DOHH2 (cell line): ENCODE measurements around the gene RAMP1.

Experiments used
- EZH2phosphoT487 ChIP-seq: fragments of 200-600 bp; sonication (generic); IDR thresholded peaks from 2 replicates; pipeline ENCODE4 v1.6.1; 2017; ENCODE audit warnings: borderline replicate concordance, mild to moderate bottlenecking, antibody characterized with exemption, low read length, moderate library complexity, mixed read lengths
- TF ChIP-seq, protein P1 (sequence below): fragments of 200-600 bp; sonication (generic); IDR thresholded peaks from one replicate; pipeline ENCODE4 v1.5.1; 2014; ENCODE audit warnings: antibody characterized with exemption, mild to moderate bottlenecking, low read depth, low read length; ENCODE audit not compliant: poor library complexity, severe bottlenecking

- TF ChIP-seq, protein P1, sequence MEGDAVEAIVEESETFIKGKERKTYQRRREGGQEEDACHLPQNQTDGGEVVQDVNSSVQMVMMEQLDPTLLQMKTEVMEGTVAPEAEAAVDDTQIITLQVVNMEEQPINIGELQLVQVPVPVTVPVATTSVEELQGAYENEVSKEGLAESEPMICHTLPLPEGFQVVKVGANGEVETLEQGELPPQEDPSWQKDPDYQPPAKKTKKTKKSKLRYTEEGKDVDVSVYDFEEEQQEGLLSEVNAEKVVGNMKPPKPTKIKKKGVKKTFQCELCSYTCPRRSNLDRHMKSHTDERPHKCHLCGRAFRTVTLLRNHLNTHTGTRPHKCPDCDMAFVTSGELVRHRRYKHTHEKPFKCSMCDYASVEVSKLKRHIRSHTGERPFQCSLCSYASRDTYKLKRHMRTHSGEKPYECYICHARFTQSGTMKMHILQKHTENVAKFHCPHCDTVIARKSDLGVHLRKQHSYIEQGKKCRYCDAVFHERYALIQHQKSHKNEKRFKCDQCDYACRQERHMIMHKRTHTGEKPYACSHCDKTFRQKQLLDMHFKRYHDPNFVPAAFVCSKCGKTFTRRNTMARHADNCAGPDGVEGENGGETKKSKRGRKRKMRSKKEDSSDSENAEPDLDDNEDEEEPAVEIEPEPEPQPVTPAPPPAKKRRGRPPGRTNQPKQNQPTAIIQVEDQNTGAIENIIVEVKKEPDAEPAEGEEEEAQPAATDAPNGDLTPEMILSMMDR = no peak
- no peak for TF ChIP-seq EZH2phosphoT487
Observed at GRCh38 chr2:237900891-237901831, 41.7 kb downstream of the RAMP1 start.
